Osteoblast (primary cell): ENCODE results near the gene PNP. TPM values are rescaled to one million over a fixed set of nuclear protein-coding genes. Genes with fewer than 3 reads are reported as not detected.
A peak's percentile ranks its signal among the peaks of the same experiment; 100 is the strongest.

ENCODE experiments used
- DNase-seq: peaks from one replicate; pipeline ENCODE4 v3.0.0; 2011; ENCODE audit warnings: low spot score, mixed read lengths; ENCODE audit not compliant: insufficient read length; ENCODE audit errors: missing footprints
- H2AFZ ChIP-seq: 2 replicates; pipeline ENCODE4 v1.6.0; 2011; ENCODE audit warnings: mild to moderate bottlenecking, low read length
- H3K27ac ChIP-seq: 2 replicates; pipeline ENCODE4 v1.5.1; 2011; ENCODE audit warnings: mild to moderate bottlenecking, low read depth, low read length, moderate library complexity
- H3K27me3 ChIP-seq: 2 replicates; pipeline ENCODE4 v1.6.0; 2012; ENCODE audit warnings: mild to moderate bottlenecking, control low read depth, inconsistent platforms, low read length, moderate library complexity; ENCODE audit not compliant: insufficient read depth
- H3K36me3 ChIP-seq: 2 replicates; pipeline ENCODE4 v1.5.1; 2011; ENCODE audit warnings: mild to moderate bottlenecking, low read length, control low read depth, moderate library complexity; ENCODE audit not compliant: insufficient read depth
- H3K4me1 ChIP-seq: 2 replicates; pipeline ENCODE4 v1.5.1; 2011; ENCODE audit warnings: mild to moderate bottlenecking, low read length, control low read depth, moderate library complexity; ENCODE audit not compliant: insufficient read depth
- H3K4me2 ChIP-seq: 2 replicates; pipeline ENCODE4 v1.6.0; 2011; ENCODE audit warnings: mild to moderate bottlenecking, low read length; ENCODE audit not compliant: insufficient read depth
- H3K4me3 ChIP-seq: fragments of 200-600 bp; sonication (generic); 3 replicates; pipeline ENCODE4 v1.5.1; 2012; ENCODE audit warnings: mild to moderate bottlenecking, low read length, inconsistent platforms; ENCODE audit not compliant: insufficient read depth
- H3K79me2 ChIP-seq: 2 replicates; pipeline ENCODE4 v1.6.0; 2012; ENCODE audit warnings: mild to moderate bottlenecking, low read length, control low read depth, inconsistent platforms; ENCODE audit not compliant: insufficient read depth
- H3K9me3 ChIP-seq: 2 replicates; pipeline ENCODE4 v1.5.1; 2011; ENCODE audit warnings: low read depth, low read length, control low read depth
- H4K20me1 ChIP-seq: 2 replicates; pipeline ENCODE4 v1.6.0; 2012; ENCODE audit warnings: mild to moderate bottlenecking, low read length, control low read depth; ENCODE audit not compliant: insufficient read depth
- CTCF ChIP-seq: IDR thresholded peaks from 2 replicates; pipeline ENCODE4 v1.5.1; 2011; ENCODE audit warnings: mild to moderate bottlenecking, low read depth, low read length, moderate library complexity; ENCODE audit errors: extremely low read depth
- total RNA-seq: library from RNA; depleted of rRNA; stranded (reverse); fragments of >200 nt; gene quantifications from 2 replicates; pipeline ENCODE4 v1.2.3, GENCODE V29; 2012

Gene PNP
- total RNA-seq, 1 donor, result 29.7 TPM

GRCh38 chr14:20477211-20477876 is 8.1 kb downstream of the PNP start:
- H3K4me2 ChIP-seq, result peak overlapping the region; percentile 15
- no peak for TF ChIP-seq CTCF

GRCh38 chr14:20478894-20479293 is 9.7 kb downstream of the PNP start:
- no peaks in the 10 kb centered on the region for H3K27me3 ChIP-seq
- H3K4me3 ChIP-seq, result no peak overlapping the region
- peaks cover 16% of the 10 kb centered on the region for H3K4me1 ChIP-seq
- TF ChIP-seq CTCF, result no peak
- H3K79me2 ChIP-seq, result peaks cover 9% of the 10 kb centered on the region
- DNase-seq, result no peak
- H4K20me1 ChIP-seq, result no peaks in the 10 kb centered on the region
- no peak overlapping the region for H2AFZ ChIP-seq
- no peak overlapping the region for H3K27ac ChIP-seq
- no peaks in the 10 kb centered on the region for H3K9me3 ChIP-seq
- H3K4me2 ChIP-seq, result no peak overlapping the region
- peaks cover 48% of the 10 kb centered on the region for H3K36me3 ChIP-seq

More at GRCh38 chr14:20477211-20477876, 8.1 kb downstream of the PNP start:
- Histone ChIP-seq H3K4me1 (peaks cover 16% of the 10 kb centered on the region), H3K36me3 (peaks cover 62% of the 10 kb centered on the region), H2AFZ (no peak overlapping the region), H3K79me2 (peaks cover 22% of the 10 kb centered on the region), H3K27ac (peak overlapping the region; percentile 13), H3K27me3 (no peaks in the 10 kb centered on the region), H4K20me1 (no peaks in the 10 kb centered on the region), H3K9me3 (no peaks in the 10 kb centered on the region), H3K4me3 (no peak overlapping the region)
- peak; percentile 58 for DNase-seq

- DNase-seq, result no peak
- Histone ChIP-seq H3K27me3 (no peaks in the 10 kb centered on the region), H3K36me3 (peaks cover 14% of the 10 kb centered on the region), H3K79me2 (no peaks in the 10 kb centered on the region), H3K4me2 (no peak overlapping the region), H3K27ac (no peak overlapping the region), H4K20me1 (no peaks in the 10 kb centered on the region), H3K9me3 (no peaks in the 10 kb centered on the region), H3K4me1 (peaks cover 8% of the 10 kb centered on the region), H3K4me3 (no peak overlapping the region), H2AFZ (no peak overlapping the region)
- no peak for TF ChIP-seq CTCF
Observed at GRCh38 chr14:20482382-20482781, 13.2 kb downstream of the PNP start.

- Histone ChIP-seq H3K9me3 (no peaks in the 10 kb centered on the region), H3K4me3 (no peak overlapping the region), H3K4me1 (peaks cover 14% of the 10 kb centered on the region), H4K20me1 (no peaks in the 10 kb centered on the region), H2AFZ (no peak overlapping the region), H3K4me2 (no peak overlapping the region), H3K27me3 (no peaks in the 10 kb centered on the region), H3K36me3 (no peaks in the 10 kb centered on the region), H3K79me2 (no peaks in the 10 kb centered on the region), H3K27ac (no peak overlapping the region)
- no peak for TF ChIP-seq CTCF
- DNase-seq, result no peak
Observed at GRCh38 chr14:20485900-20486299, 16.7 kb downstream of the PNP start.
